ENCODE results near the gene IL4R. TPM values are rescaled to one million over a fixed set of nuclear protein-coding genes. Genes with fewer than 3 reads are reported as not detected.

IL4R gene
- total RNA-seq, 1 experiment from 2014 or later: 32.6 TPM

DNA sequence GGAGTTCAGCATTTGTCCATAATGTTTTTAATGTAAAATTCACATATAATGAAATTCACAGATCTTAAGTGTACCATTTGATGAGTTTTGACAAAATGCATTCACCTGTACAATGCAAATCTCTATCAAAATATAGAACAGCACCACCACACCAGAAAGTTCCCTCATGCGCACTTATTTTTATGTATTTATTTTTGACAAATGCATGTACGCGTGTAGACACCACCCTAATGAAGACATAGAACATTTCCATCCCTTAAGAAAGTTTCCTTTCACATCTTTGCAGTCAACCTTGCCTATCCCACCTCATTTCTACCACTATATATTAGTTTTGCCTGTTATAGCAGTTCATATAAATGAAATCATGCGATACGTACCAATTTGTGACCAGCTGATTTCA is 15.6 kb upstream of the IL4R start:
- DNase-seq: no peak
- intact Hi-C loops (cut with micrococcal nuclease; ENCODE audit: unreplicated experiment): no loop called here
- no TSS peak for BruUV-seq (replicated peaks)

DNA sequence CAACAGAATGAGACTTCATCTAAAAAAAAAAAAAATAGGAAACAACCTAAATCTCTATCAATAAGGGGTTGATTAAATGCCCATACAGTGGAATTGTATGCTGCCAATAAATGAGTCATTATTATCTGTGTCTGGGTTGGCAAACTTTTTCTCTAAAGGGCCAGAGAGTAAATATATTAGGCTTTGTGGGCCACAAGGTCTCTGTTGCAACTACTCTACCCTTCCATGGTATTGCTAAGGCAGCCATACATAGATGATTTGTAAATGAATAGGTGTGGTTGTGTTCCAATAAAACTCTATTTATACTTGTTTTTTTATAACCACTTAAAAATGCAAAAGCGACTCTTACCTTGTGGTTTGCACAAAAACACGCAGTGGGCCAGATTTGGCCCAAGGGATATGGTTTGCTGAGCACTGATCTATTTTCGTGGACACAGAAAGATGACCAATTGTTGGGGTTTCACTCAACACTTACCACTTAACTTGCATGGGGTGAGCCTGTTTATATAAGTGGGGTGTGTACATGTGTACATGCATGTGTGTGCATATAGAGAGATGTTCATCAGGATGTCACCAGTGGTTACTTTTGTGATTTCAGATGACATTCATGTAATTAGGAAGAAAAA is 12.4 kb upstream of the IL4R start:
- ChIA-PET CTCF (no interaction called here), POLR2A (no interaction called here)
- no peaks in the 10 kb centered on the region for H3K4me1 Mint-ChIP-seq (ENCODE audit: low read depth, unreplicated experiment)
- DNase-seq: no peak
- H3K27me3 ChIP-seq (replicated peaks; ENCODE audit: control insufficient read depth, insufficient read depth, low read length): no peaks in the 10 kb centered on the region
- H3K4me3 Mint-ChIP-seq (ENCODE audit: unreplicated experiment): no peak overlapping the region
- no peaks in the 10 kb centered on the region for H3K36me3 Mint-ChIP-seq (ENCODE audit: insufficient read depth, unreplicated experiment)
- TF ChIP-seq, protein P1, sequence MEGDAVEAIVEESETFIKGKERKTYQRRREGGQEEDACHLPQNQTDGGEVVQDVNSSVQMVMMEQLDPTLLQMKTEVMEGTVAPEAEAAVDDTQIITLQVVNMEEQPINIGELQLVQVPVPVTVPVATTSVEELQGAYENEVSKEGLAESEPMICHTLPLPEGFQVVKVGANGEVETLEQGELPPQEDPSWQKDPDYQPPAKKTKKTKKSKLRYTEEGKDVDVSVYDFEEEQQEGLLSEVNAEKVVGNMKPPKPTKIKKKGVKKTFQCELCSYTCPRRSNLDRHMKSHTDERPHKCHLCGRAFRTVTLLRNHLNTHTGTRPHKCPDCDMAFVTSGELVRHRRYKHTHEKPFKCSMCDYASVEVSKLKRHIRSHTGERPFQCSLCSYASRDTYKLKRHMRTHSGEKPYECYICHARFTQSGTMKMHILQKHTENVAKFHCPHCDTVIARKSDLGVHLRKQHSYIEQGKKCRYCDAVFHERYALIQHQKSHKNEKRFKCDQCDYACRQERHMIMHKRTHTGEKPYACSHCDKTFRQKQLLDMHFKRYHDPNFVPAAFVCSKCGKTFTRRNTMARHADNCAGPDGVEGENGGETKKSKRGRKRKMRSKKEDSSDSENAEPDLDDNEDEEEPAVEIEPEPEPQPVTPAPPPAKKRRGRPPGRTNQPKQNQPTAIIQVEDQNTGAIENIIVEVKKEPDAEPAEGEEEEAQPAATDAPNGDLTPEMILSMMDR (IDR thresholded peaks at IDR 0.05; ENCODE audit: insufficient read depth in 1 of 2, low read depth in 1 of 2, low read length in 1 of 2, severe bottlenecking in 1 of 2, unreplicated experiment in 1 of 2): no peak
- H3K27ac Mint-ChIP-seq (ENCODE audit: unreplicated experiment): no peak overlapping the region
- no peaks in the 10 kb centered on the region for H3K9me3 ChIP-seq
- no TSS peak for BruUV-seq (replicated peaks)
- no peaks in the 10 kb centered on the region for H3K4me1 ChIP-seq
- H3K9me3 Mint-ChIP-seq (ENCODE audit: unreplicated experiment): peaks cover 4% of the 10 kb centered on the region
- H3K36me3 ChIP-seq (ENCODE audit: control insufficient read depth, insufficient read depth, low read length): no peaks in the 10 kb centered on the region
- no peaks in the 10 kb centered on the region for H3K27me3 Mint-ChIP-seq (ENCODE audit: insufficient read depth, unreplicated experiment)
- intact Hi-C loops (cut with micrococcal nuclease; ENCODE audit: unreplicated experiment): no loop called here
- H3K4me3 ChIP-seq (ENCODE audit: low read depth, low read length): no peak overlapping the region

More for the DNA sequence above, 15.6 kb upstream of the IL4R start:
- Mint-ChIP-seq H3K4me1 (ENCODE audit: low read depth, unreplicated experiment) (no peaks in the 10 kb centered on the region), H3K27me3 (ENCODE audit: insufficient read depth, unreplicated experiment) (no peaks in the 10 kb centered on the region), H3K36me3 (ENCODE audit: insufficient read depth, unreplicated experiment) (no peaks in the 10 kb centered on the region), H3K4me3 (ENCODE audit: unreplicated experiment) (no peak overlapping the region), H3K27ac (ENCODE audit: unreplicated experiment) (no peak overlapping the region), H3K9me3 (ENCODE audit: unreplicated experiment) (no peaks in the 10 kb centered on the region)
- CTCF ChIA-PET: no interaction called here
- Histone ChIP-seq H3K4me1 (no peaks in the 10 kb centered on the region), H3K4me3 (ENCODE audit: low read depth, low read length) (no peak overlapping the region), H3K27me3 (replicated peaks; ENCODE audit: control insufficient read depth, insufficient read depth, low read length) (no peaks in the 10 kb centered on the region), H3K36me3 (ENCODE audit: control insufficient read depth, insufficient read depth, low read length) (no peaks in the 10 kb centered on the region), H3K9me3 (no peaks in the 10 kb centered on the region)
- POLR2A ChIA-PET: no interaction called here
- TF ChIP-seq, protein P1 (IDR thresholded peaks at IDR 0.05; ENCODE audit: insufficient read depth in 1 of 2, low read depth in 1 of 2, low read length in 1 of 2, severe bottlenecking in 1 of 2, unreplicated experiment in 1 of 2): no peak

DNA sequence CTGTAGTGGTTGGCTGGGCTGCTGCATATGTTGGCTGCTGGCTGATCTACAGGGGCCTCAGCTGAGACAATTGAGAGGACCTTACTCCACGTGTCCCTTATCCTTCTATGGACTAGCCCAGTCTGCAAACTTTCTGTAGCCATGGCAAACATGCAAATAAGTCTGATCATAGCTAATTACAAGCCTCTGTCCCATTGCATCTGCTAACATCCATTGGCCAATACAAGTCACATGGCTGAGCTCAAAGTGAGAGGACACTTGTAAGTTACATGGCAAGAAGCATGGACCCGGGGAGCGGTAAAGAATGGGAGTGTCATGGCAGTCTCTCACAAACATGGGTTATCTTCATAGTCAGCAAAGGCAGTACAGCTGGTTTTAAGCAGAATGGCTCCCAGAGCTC is 11.6 kb upstream of the IL4R start:
- TF ChIP-seq, protein P1 (IDR thresholded peaks at IDR 0.05; ENCODE audit: insufficient read depth in 1 of 2, low read depth in 1 of 2, low read length in 1 of 2, severe bottlenecking in 1 of 2, unreplicated experiment in 1 of 2): no peak
- no peaks in the 10 kb centered on the region for H3K27me3 Mint-ChIP-seq (ENCODE audit: insufficient read depth, unreplicated experiment)
- H3K27me3 ChIP-seq (replicated peaks; ENCODE audit: control insufficient read depth, insufficient read depth, low read length): no peaks in the 10 kb centered on the region
- intact Hi-C loops (cut with micrococcal nuclease; ENCODE audit: unreplicated experiment): no loop called here
- no peaks in the 10 kb centered on the region for H3K4me1 Mint-ChIP-seq (ENCODE audit: low read depth, unreplicated experiment)
- H3K4me3 ChIP-seq (ENCODE audit: low read depth, low read length): no peak overlapping the region
- POLR2A ChIA-PET: interaction anchor here (0.6 kb wide), 1 partner anchor 344 kb away, joined by 3 read pairs; no protein-coding TSS in a partner anchor
- H3K36me3 ChIP-seq (ENCODE audit: control insufficient read depth, insufficient read depth, low read length): no peaks in the 10 kb centered on the region
- no peaks in the 10 kb centered on the region for H3K4me1 ChIP-seq
- CTCF ChIA-PET: no interaction called here
- no TSS peak for BruUV-seq (replicated peaks)
- DNase-seq: no peak
- H3K4me3 Mint-ChIP-seq (ENCODE audit: unreplicated experiment): no peak overlapping the region
- H3K9me3 Mint-ChIP-seq (ENCODE audit: unreplicated experiment): peaks cover 6% of the 10 kb centered on the region
- H3K36me3 Mint-ChIP-seq (ENCODE audit: insufficient read depth, unreplicated experiment): no peaks in the 10 kb centered on the region
- H3K9me3 ChIP-seq: no peaks in the 10 kb centered on the region
- H3K27ac Mint-ChIP-seq (ENCODE audit: unreplicated experiment): no peak overlapping the region

All from Caco-2 (cell line).